Astrocyte (in vitro differentiated cells and primary cell): ENCODE measurements around the gene SLC35F4. TPM values are rescaled to one million over a fixed set of nuclear protein-coding genes. Genes with fewer than 3 reads are reported as not detected.

Experiments used
- DNase-seq: peaks from one replicate; pipeline ENCODE4 v3.0.0-alpha.2; 2010; ENCODE audit warnings: low read depth
- FAIRE-seq: peaks from 2 replicates; lab custom pipeline; 2011; peaks lifted over from hg19 to GRCh38; lab: Jason Lieb, UNC
- H2AFZ ChIP-seq: 2 replicates; pipeline ENCODE4 v1.6.0; 2012; ENCODE audit warnings: low read depth, low read length, inconsistent platforms
- H3K27ac ChIP-seq: 2 replicates; pipeline ENCODE4 v1.5.1; 2011; ENCODE audit warnings: low read depth, low read length, inconsistent platforms
- H3K27me3 ChIP-seq: 2 replicates; pipeline ENCODE4 v1.6.0; 2011; ENCODE audit warnings: low read length, inconsistent platforms; ENCODE audit not compliant: insufficient read depth
- H3K36me3 ChIP-seq: 2 replicates; pipeline ENCODE4 v1.5.1; 2011; ENCODE audit warnings: low read length, inconsistent platforms; ENCODE audit not compliant: insufficient read depth
- H3K4me1 ChIP-seq: 2 replicates; pipeline ENCODE4 v1.5.1; 2011; ENCODE audit warnings: low read length, inconsistent platforms; ENCODE audit not compliant: insufficient read depth
- H3K4me2 ChIP-seq: 2 replicates; pipeline ENCODE4 v1.6.0; 2012; ENCODE audit warnings: low read length, inconsistent platforms
- H3K4me3 ChIP-seq: 2 replicates; pipeline ENCODE4 v1.5.1; 2011; ENCODE audit warnings: low read depth, mild to moderate bottlenecking, low read length, inconsistent platforms; ENCODE audit not compliant: insufficient read depth
- H3K79me2 ChIP-seq: 2 replicates; pipeline ENCODE4 v1.6.0; 2012; ENCODE audit warnings: mild to moderate bottlenecking, low read length, inconsistent platforms; ENCODE audit not compliant: insufficient read depth
- H3K9ac ChIP-seq: 2 replicates; pipeline ENCODE4 v1.6.0; 2012; ENCODE audit warnings: mild to moderate bottlenecking, low read length, inconsistent platforms
- H3K9me3 ChIP-seq: 2 replicates; pipeline ENCODE4 v1.5.1; 2012; ENCODE audit warnings: low read depth, mild to moderate bottlenecking, low read length, inconsistent platforms; ENCODE audit not compliant: insufficient read depth
- H4K20me1 ChIP-seq: 2 replicates; pipeline ENCODE4 v1.6.0; 2012; ENCODE audit warnings: low read length, inconsistent platforms; ENCODE audit not compliant: insufficient read depth
- H3K27ac Mint-ChIP-seq: one replicate; pipeline ENCODE4 v1.8.0; 2021; ENCODE audit warnings: mild to moderate bottlenecking, mixed read lengths; ENCODE audit not compliant: unreplicated experiment
- H3K27me3 Mint-ChIP-seq: one replicate; pipeline ENCODE4 v1.8.0; 2021; ENCODE audit warnings: low read depth, mixed read lengths; ENCODE audit not compliant: unreplicated experiment
- H3K36me3 Mint-ChIP-seq: one replicate; pipeline ENCODE4 v1.8.0; 2021; ENCODE audit warnings: low read depth, mixed read lengths; ENCODE audit not compliant: unreplicated experiment
- H3K4me1 Mint-ChIP-seq: one replicate; pipeline ENCODE4 v1.8.0; 2021; ENCODE audit warnings: low read depth, mixed read lengths; ENCODE audit not compliant: unreplicated experiment
- H3K4me3 Mint-ChIP-seq: one replicate; pipeline ENCODE4 v1.8.0; 2021; ENCODE audit warnings: mild to moderate bottlenecking, moderate library complexity, mixed read lengths; ENCODE audit not compliant: unreplicated experiment
- H3K9me3 Mint-ChIP-seq: one replicate; pipeline ENCODE4 v1.8.0; 2021; ENCODE audit warnings: mild to moderate bottlenecking, mixed read lengths; ENCODE audit not compliant: unreplicated experiment
- EZH2 ChIP-seq: IDR thresholded peaks from 2 replicates; pipeline ENCODE4 v1.6.1; 2012; ENCODE audit warnings: mild to moderate bottlenecking, low read length, inconsistent platforms; ENCODE audit not compliant: insufficient read depth
- total RNA-seq: library from RNA; stranded (reverse); gene quantifications from 2 replicates; pipeline ENCODE4 v1.2.1, GENCODE V29; 2021
- TF ChIP-seq, protein P1 (sequence below): IDR thresholded peaks from 2 replicates; pipeline ENCODE4 v1.5.1; 2011; ENCODE audit warnings: low read depth, mild to moderate bottlenecking, inconsistent platforms, low read length, moderate library complexity; ENCODE audit not compliant: insufficient read depth

The SLC35F4 gene
- total RNA-seq, 1 donor from 2014 or later, result not detected

- no peaks in the 10 kb centered on the region for H3K36me3 Mint-ChIP-seq
- H4K20me1 ChIP-seq, result no peaks in the 10 kb centered on the region
- no peak overlapping the region for H3K9ac ChIP-seq
- H3K27me3 Mint-ChIP-seq, result no peaks in the 10 kb centered on the region
- H2AFZ ChIP-seq, result no peak overlapping the region
- H3K9me3 ChIP-seq, result no peaks in the 10 kb centered on the region
- no peak for FAIRE-seq
- no peaks in the 10 kb centered on the region for H3K36me3 ChIP-seq
- no peaks in the 10 kb centered on the region for H3K9me3 Mint-ChIP-seq
- peaks cover 4% of the 10 kb centered on the region for H3K4me1 ChIP-seq
- H3K27ac Mint-ChIP-seq, result no peak overlapping the region
- H3K4me3 ChIP-seq, result no peak overlapping the region
- no peak for TF ChIP-seq EZH2
- TF ChIP-seq, protein P1, sequence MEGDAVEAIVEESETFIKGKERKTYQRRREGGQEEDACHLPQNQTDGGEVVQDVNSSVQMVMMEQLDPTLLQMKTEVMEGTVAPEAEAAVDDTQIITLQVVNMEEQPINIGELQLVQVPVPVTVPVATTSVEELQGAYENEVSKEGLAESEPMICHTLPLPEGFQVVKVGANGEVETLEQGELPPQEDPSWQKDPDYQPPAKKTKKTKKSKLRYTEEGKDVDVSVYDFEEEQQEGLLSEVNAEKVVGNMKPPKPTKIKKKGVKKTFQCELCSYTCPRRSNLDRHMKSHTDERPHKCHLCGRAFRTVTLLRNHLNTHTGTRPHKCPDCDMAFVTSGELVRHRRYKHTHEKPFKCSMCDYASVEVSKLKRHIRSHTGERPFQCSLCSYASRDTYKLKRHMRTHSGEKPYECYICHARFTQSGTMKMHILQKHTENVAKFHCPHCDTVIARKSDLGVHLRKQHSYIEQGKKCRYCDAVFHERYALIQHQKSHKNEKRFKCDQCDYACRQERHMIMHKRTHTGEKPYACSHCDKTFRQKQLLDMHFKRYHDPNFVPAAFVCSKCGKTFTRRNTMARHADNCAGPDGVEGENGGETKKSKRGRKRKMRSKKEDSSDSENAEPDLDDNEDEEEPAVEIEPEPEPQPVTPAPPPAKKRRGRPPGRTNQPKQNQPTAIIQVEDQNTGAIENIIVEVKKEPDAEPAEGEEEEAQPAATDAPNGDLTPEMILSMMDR, result no peak
- peaks cover 3% of the 10 kb centered on the region for H3K4me1 Mint-ChIP-seq
- no peak overlapping the region for H3K4me3 Mint-ChIP-seq
- no peak overlapping the region for H3K4me2 ChIP-seq
- H3K79me2 ChIP-seq, result no peaks in the 10 kb centered on the region
- H3K27ac ChIP-seq, result no peak overlapping the region
- no peaks in the 10 kb centered on the region for H3K27me3 ChIP-seq
- no peak for DNase-seq
These were observed 51.2 kb downstream of the SLC35F4 start for GRCh38 chr14:57814726-57815125.

GRCh38 chr14:57812741-57813140 lies 53.2 kb downstream of the SLC35F4 start:
- no peak overlapping the region for H3K4me3 Mint-ChIP-seq
- Histone ChIP-seq H3K9ac (no peak overlapping the region), H3K4me1 (peaks cover 4% of the 10 kb centered on the region), H3K36me3 (no peaks in the 10 kb centered on the region), H3K4me3 (no peak overlapping the region), H3K27ac (no peak overlapping the region), H2AFZ (no peak overlapping the region), H3K27me3 (no peaks in the 10 kb centered on the region), H3K4me2 (no peak overlapping the region), H3K9me3 (no peaks in the 10 kb centered on the region), H4K20me1 (no peaks in the 10 kb centered on the region), H3K79me2 (no peaks in the 10 kb centered on the region)
- TF ChIP-seq, protein P1, result no peak
- no peak for TF ChIP-seq EZH2
- H3K4me1 Mint-ChIP-seq, result peaks cover 3% of the 10 kb centered on the region
- H3K9me3 Mint-ChIP-seq, result no peaks in the 10 kb centered on the region
- DNase-seq (no peak), FAIRE-seq (no peak)
- H3K27ac Mint-ChIP-seq, result no peak overlapping the region
- no peaks in the 10 kb centered on the region for H3K27me3 Mint-ChIP-seq
- no peaks in the 10 kb centered on the region for H3K36me3 Mint-ChIP-seq

DNA sequence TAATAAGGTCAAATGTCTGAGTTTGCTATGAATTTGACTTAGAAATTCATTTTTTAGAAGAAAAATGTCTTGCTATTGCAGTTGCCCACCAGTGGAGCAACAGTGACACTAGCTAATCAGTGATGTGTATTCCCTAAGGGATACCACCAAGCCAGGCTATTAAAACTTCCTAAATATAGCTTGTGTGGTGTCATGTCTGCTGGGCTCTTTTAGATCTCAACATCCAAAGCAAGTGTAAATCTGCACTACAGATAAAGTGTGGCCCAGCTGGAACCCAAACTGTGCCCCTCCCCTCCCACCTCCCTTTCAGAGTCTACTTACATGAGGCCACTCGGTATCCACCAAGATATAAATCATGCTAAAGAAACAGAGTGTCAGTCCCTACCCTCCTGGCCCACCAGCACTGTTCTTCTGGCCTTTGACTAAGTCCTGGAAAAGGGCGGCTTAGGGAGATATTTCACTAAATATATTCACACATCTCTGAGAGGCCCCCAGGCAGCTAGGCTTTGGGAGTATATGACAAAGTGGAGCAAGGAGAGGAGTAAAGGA lies 53.8 kb downstream of the SLC35F4 start:
- Histone ChIP-seq H3K4me2 (no peak overlapping the region), H3K9me3 (no peaks in the 10 kb centered on the region), H3K79me2 (no peaks in the 10 kb centered on the region), H3K4me3 (no peak overlapping the region), H3K27me3 (no peaks in the 10 kb centered on the region), H3K36me3 (no peaks in the 10 kb centered on the region), H3K9ac (no peak overlapping the region), H3K27ac (no peak overlapping the region), H4K20me1 (no peaks in the 10 kb centered on the region), H2AFZ (no peak overlapping the region), H3K4me1 (peaks cover 4% of the 10 kb centered on the region)
- Mint-ChIP-seq H3K36me3 (no peaks in the 10 kb centered on the region), H3K4me3 (no peak overlapping the region), H3K27ac (no peak overlapping the region), H3K4me1 (peaks cover 3% of the 10 kb centered on the region), H3K9me3 (no peaks in the 10 kb centered on the region), H3K27me3 (no peaks in the 10 kb centered on the region)
- TF ChIP-seq EZH2, result no peak
- DNase-seq (no peak), FAIRE-seq (no peak)
